ENCODE measurements around the gene MAST3.
"Not testable (repeated sequence)": the region's sequence is repeated elsewhere in the genome, so short reads cannot be mapped to it uniquely, and the experiment has no call there.

Gene MAST3

DNA sequence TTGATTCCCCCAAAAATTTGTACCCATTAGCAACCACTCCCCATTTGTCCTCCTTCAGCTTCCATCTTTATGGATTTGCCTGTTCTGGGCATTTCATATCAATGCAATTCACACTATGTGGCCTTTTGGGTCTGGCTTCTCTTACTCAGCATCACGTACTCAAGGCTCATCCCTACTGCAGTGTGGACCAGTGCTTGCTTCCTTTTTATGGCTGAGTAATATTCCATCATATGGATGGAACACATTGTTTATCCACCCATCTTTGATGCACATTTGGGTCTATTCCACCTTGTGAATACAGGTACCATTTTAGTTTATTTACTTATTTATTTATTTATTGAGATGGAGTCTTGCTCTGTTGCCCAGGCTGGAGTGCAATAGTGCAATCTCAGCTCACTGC is 42.9 kb downstream of the MAST3 start:
- no peak for DNase-seq

DNA sequence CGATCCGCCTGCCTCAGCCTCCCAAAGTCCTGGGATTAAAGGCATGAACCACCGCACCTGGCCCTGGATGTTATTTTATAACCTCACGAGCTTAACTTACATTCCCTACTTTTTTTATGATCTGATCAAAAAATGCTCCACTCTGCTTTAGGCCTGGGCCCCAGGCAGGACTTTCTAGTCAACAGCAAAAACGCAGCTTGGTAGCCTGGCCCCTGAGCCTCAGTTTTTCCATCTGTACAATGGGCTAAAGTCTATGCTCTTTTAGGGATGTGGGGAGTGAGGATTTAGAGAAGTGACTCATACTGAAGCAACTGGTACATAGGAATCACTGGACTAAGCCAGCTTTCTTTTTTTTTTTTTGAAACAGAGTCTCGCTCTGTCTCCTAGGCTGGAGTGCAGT is 43.5 kb downstream of the MAST3 start:
- no peak for DNase-seq

DNA sequence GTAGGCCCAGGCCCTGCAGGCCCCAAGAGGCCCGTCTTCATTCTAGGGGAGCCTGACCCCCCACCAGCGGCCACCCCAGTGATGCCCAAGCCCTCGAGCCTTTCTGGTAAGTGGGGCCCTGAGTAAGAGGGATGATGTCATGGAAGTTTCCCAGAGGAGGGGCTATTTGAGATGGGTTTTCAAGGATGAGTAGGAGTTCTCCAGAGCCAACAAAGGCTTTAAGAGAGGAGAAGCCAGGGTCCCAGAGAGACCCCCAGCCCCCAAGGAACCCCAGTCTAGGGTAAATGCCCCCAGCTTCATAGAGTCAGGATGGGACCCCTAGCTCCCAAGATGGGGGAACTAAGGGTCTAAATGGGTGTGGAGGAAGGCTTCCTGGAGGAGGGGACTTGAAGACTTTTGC is 46.3 kb downstream of the MAST3 start:
- no peak for DNase-seq

DNA sequence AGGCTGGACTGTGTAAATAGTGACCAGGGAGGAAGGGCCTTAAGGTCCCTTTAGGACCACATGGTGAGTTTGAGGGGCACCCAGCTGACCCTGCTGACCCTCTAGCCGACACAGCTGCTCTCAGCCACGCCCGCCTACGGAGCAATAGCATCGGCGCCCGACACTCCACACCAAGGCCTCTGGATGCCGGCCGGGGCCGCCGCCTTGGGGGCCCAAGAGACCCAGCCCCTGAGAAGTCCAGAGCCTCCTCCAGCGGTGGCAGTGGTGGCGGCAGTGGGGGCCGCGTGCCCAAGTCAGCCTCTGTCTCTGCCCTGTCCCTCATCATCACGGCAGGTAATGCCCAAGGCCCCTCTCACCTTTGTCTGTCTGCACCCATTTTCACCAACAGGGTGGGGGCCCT is 46.8 kb downstream of the MAST3 start:
- no peak for DNase-seq

DNA sequence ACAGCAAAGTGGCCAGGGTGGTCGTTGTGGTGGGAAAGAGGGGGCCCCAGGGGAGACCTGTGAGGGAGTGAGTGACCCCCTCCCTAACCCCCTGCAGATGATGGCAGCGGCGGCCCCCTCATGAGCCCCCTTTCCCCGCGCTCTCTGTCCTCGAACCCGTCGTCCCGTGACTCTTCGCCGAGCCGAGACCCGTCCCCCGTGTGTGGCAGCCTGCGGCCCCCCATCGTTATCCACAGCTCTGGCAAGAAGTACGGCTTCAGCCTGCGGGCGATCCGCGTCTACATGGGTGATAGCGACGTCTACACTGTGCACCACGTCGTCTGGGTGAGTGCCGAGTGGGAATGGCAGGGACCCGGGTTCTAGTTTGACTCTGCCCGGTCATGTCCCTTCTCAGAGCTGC is 47.3 kb downstream of the MAST3 start:
- no peak for DNase-seq

DNA sequence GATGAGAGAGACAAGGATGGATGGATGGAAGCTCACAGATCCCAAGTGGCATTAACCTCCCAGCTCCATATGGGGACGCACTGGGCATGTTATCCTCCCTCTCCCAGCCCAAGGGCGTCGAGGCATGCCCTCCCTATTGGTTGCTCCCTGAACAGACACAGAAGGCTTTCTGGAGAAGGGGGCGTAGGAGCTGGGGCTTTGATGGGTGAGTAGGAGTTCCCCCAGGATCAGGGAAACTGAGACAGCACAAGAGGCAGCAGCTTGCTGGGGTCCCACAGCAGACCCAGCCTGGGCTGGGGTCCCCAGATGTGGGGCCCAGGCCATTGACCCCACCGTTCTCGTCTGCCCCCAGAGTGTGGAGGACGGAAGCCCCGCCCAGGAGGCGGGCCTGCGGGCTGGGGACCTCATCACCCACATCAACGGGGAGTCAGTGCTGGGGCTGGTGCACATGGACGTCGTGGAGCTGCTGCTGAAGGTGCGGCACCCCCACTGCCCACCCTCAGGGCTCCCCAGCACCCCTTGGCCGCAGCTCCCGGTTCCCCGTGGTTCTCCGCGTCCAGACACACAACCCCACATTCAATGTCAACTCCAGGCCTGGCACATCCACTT is 47.9 kb downstream of the MAST3 start:
- DNase-seq = no peak

DNA sequence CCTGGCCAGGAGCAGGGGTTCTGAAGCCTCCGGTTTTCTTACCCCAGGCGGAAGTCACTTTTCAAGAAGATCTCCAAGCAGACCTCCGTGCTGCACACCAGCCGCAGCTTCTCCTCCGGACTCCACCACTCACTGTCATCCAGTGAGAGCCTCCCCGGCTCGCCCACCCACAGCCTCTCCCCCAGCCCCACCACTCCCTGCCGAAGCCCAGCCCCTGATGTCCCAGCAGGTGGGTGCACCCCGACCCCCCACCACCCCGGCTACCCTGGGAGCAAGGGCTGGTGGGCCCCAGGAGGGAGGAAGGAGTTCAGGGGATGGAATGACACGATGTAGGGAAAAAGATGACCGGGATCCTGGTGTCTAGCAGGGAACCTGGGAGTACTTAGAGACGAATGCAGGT is 49.8 kb downstream of the MAST3 start:
- no peak for DNase-seq

DNA sequence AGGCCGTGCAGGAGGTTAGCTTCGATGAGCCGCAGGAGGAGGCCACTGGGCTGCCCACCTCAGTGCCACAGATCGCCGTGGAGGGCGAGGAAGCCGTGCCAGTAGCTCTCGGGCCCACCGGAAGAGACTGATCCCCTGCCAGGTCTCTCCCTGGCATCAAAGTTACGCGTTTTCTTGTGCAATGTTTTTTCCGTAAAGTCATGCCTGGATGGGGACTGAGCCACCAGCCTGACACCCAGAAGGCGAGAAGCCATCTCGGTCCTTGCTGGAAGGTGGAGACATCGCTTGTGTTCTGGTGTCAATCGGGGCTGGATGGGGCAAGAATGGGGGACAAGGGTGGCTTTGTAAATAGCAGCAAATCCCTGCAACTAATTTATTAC is 52.0 kb downstream of the MAST3 start:
- no peak for DNase-seq

DNA sequence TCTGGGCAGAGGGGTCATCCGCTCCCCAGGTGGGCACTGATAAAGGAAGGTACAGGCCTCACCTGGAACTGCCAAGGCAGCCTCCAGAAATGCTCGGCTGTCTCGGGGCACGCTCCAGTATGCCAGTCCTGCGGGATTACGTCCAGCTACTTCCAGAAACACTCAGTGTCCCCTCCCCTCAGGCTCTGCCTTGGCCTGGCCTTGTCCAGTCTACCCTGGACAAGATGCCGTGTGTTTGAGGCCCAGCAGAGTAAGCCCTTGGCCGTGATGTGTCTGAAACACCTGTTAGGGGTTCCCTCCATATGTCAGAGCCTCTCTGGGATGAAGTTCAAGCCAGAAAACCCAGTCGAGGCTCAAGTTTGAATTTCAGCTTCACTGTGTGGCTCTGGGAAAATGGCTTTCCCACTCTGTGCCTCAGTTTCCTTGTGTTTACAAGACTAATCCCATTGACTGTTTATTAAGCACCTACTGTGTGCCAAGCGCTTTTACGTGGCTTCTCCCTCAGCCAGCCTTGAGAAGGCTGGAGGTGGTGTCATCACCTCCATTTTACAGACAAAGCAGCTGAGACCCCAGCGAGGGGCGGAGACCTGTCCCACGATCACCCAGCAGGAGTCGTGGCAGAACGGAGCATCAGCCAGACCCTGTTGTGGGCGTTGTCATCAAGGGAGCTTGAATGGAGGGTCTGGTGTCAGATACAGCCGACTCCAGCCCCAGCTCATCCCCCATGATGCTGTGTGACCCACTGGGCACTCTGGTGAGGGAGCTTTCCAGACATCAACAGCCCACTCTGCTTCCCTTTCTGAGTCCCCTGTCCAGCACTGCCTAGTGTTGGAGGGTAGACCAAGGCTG is 53.4 kb downstream of the MAST3 start:
- DNase-seq = no peak

DNA sequence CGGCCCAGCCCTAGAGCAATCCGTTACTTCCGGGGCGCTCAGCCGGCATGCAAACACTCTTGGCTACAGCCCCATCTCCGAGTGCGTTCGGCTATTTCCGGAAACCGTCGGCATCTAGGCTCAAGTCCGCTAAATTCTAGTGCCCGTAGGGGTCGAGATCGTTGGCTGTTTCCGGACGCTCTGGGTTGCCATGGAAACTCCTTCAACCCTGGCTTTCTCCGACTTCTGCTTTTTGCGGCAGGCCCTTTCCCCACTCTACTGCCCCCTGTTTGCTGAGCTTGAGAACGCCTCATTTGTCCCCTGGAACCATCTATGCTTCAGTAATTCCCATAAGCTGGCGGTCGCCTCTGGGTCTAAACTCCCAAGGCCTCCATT is 54.9 kb downstream of the MAST3 start:
- DNase-seq = peak; percentile 97

DNA sequence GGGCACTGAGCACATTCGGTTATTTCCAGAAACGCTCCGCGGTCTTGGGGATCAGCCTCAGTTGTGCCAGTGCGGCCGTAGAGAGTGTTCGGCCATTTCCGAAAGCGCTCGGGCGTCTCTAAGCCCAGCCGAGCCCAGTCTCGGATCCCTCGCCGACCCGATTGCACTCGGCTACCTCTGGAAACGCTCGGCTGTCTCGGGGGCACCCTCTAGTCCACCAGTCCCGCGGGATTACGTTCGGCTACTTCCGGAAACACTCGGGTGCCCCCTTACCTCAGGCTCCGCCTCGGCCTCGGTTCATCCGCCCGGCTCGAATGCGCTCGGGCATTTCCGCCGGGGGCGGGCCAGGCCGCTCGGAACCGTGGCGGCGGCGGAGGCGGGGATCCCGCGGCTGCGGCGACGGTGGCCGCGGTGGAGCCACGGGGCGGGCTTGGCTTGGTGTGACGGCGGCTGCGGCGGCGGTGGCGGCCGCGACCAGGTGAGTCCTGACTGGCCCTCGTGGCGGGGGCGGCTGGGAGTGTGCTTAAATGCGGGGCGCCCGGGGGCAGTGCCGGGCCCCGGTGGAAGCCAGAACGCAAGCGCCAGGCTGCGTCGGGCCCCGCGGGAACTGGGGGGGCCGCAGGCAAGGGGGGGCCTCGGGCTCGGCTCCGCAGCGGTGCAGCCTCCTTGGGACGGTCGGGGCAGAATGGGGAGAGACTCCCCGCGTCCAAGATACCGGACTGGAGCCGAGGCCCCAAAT is 55.4 kb downstream of the MAST3 start, which contains the start of gene PIK3R2:
TSS of gene PIK3R2 (plus strand) at position 347 of the 739 bp plus-strand sequence. CDS start 2,717 bp downstream, outside the sequence.
- DNase-seq = peak; percentile 97

DNA sequence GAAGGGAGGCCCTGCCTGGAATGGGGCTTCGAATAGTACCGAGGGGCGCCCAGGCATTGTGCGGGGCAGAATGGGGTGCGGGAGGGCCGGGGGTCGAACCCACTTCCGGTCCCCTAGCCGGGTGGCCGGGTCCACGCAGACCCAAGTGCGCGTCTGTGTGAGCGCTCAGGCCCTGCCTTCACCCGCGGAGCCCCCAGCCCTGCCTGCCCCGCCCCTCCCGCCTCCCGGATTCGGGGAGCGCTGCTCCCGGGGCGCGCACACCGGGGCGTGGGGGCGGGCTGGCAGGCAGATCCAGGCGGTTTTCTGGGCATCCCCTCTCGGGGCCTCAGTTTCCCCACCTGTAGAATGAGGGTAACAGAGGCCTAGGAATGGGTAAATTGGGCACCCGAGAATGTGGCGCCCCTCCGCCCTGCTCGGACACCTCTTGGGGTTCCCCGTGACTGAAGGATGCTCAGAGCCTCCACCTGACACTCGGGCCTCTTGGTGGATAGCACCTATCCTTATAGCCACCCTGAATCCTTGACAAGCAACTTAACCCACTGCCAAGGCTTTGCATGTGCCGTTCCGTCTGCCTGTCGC is 56.1 kb downstream of the MAST3 start:
- DNase-seq = no peak

DNA sequence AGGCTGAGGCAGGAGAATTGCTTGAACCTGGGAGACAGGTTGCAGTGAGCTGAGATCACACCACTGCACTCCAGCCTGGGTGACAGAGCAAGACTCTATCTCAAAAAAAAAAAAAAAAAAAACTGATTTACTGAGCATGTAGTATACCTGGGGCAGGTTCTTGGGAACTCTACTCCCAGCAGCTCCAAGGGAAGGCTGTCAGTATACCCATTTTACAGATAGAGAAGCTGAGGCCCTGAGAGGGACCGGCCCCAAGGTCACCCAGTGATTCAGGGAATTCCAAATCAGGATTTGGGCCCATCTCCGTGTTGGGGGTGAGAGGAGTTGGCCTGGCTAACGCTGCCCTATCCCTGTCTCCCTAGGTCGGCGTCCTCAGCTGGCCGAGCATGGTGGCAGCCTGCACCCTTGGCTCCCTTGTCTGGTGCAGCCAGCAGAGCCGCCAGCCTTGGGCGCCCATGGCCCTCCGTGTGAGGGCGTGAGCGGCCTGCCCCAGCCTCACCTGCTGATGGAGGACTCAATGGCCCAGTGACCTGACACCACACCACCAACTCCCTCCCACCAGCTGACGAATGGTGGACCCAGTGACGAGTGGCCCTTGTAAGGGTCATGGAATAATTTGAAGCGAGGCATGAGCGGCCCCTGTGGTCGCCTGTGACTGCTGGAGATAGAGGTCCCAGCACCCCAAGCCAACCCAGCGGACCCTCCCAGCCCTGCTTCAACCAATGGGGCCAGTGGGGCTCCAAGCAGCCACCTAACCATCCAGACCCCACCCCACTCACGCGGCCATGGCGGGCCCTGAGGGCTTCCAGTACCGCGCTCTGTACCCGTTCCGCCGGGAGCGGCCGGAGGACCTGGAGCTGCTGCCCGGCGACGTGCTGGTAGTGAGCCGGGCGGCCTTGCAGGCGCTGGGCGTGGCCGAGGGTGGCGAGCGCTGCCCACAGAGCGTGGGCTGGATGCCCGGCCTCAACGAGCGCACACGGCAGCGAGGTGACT is 57.8 kb downstream of the MAST3 start:
- no peak for DNase-seq

DNA sequence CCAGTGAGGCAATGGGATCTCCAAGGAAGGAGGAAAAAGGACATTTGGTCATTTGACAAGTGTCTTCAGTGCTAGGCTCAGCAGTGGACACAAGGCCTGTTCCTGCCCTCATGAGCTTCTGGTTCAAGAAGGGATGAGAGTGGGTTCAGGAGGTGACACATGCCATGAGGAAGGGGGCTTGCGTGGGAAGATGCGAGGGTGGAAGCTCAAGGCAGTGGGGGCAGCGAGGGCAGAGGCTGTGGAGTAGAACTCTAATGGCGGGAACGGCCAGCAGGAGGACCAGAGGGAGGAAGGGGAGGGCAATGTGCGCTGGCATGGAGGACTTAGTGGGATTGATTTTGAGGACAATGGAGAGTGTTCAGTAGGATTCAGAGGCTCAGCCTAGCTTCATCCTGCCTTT is 58.7 kb downstream of the MAST3 start:
- DNase-seq = no peak

DNA sequence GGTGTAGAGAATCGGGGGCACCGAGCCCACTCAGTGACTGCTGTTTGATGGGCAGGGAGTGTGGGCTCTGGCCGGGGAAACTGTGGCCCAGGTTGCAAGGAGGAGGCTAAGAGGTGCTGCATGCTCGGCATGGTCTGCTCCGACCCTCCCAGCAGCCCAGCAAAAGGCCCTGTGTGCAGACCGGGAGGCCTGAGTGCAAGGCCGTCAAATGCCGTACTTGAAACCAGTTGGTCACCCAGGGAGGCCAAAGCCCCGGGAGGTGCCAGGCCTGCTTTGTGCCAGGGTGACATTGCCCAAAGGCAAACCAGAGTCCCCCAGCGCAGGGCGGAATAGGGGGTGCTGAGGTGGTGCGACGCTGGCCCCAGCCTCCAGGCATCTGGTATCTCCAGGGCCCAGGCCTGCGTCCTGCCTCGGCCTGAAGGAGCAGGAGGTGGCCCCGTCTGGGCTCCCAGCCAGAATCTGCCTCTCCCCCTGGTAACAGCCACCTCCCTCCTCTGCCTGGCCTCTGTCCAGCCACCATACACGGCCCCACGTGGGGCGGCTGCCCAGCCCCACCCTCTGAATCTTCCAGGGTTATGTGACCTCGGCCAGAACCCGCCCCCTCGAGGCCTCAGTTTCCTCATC is 59.4 kb downstream of the MAST3 start:
- DNase-seq = peak; percentile 76

DNA sequence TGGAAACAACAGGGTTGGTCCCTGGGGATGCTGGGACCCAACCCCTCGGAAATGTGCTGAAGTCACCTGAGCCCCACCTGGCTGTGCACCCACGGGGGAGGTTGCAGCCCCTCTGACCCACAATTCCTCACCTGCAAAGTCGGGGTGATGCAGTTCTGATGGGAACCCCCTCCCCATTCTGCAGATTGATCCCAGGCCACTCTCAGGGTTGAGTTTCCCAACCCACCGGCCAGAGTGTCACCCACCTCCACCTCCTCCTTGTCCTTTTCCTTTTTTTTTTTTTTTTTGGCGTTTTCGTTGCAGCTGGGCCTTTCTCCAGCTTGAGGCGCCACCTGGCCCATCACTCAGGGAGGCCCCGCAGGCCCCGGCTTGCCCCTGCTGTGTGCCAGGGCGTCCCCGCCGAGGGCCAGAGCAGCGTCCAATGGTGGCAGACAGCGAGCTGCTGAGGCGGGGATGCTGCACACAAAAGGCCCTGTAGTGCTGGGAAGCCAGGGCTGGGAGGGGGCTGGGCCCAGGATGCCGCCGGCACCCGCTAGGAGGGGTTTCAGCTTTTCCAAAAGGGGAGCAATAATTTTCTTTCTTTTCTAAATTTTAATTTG is 60.0 kb downstream of the MAST3 start:
- DNase-seq = no peak

DNA sequence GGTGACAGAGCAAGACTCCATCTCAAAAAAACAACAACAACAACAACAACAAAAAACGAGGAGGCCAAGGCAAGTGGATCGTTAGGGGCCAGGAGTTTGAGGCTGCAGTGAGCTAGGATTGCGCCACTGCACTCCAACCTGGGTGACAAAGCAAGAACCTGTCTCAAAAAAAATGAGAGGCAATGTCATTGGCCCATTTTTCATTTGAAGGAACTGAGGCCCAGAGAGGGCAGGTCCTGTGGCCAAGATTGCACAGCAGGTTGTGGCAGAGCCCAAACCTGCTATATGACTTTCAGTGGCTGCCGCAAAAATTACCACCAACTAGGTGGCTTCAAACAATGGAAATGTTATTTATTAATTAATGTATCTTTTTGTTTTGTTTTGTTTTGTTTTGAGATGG is 60.9 kb downstream of the MAST3 start:
- no peak for DNase-seq

DNA sequence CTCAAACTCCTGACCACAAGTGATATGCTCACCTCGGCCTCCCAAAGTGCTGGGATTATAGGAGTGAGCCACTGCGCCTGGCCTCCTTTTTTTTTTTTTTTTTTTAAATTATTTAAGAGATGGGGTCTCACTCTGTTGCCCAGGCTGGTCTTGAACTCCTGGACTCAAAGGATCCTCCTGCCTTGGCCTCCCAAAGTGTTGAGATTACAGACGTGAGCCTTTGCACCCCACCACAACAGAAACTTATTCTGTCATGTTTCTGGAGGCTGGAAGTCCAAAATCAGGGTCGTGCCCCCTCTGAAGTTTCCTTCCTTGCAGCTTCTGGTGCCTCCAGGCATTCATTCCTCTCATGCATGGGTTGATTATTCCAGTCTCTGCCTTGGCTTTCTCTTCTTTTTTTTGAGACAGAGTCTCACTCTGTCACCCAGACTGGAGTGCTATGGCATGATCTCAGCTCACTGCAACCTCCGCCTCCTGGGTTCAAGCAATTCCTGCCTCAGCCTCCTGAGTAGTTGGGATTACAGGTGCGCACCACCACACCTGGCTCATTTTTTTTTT is 61.6 kb downstream of the MAST3 start:
- DNase-seq = not testable (repeated sequence)

DNA sequence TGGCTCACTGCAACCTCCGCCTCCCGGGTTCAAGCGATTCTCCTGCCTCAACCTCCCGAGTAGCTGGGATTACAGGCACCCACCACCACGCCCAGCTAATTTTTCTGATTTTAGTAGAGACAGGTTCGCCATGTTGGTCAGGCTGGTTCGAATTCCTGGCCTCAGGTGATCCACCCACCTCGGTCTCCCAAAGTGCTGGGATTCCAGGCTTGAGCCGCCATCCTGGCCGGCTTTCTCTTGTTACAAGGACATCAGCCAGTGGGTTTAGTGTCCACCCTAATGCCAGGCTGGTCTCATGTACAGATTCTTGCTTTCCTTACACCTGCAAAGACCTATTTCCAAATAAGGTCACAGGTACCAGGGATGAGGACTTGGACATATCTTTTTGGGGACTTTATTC is 62.2 kb downstream of the MAST3 start:
- no peak for DNase-seq

DNA sequence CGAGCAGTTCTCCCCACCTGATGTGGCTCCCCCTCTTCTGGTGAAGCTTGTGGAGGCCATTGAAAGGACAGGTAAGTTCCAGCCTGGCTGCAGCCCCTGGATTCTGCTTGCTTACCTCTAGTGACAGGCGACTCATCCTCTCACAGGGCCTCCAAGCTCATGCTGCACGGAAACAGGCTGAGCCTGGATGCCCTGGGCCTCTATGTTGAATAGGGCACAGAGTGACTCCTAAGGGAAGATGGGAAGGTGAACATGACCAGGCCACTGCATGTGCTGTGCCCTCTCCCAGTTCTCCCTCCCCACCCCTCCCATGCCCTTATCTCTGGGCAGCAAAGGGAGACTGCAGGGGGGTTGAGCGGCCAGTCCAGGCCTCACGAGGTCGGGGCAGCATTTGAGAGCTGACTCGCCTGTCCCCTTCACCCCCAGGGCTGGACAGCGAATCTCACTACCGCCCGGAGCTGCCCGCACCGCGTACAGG is 63.0 kb downstream of the MAST3 start:
- DNase-seq = no peak

Data from fibroblast of skin of back (primary cell).